ENCODE measurements around the gene NLRP12.

Gene NLRP12

DNA sequence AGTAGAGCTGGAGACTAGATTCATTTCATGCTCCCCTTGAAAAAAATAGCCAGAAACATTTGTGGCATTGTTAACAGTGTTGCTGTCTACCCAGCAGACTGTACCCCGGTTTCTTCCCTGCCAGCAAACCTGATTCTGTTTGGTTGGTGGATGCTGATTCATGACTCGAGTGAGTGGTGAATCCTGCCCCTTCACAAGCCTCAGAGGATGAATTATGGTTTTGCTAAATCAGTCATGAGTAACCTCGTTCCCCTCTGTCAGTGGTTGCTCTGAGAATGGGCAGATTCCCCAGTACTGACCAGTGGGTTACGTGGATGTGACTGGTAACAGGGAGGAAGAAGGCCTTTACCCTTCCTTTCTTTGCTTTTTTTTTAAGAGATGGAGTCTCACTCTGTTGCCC, 10.1 kb downstream of the NLRP12 start:
- TF ChIP-seq, protein P1, sequence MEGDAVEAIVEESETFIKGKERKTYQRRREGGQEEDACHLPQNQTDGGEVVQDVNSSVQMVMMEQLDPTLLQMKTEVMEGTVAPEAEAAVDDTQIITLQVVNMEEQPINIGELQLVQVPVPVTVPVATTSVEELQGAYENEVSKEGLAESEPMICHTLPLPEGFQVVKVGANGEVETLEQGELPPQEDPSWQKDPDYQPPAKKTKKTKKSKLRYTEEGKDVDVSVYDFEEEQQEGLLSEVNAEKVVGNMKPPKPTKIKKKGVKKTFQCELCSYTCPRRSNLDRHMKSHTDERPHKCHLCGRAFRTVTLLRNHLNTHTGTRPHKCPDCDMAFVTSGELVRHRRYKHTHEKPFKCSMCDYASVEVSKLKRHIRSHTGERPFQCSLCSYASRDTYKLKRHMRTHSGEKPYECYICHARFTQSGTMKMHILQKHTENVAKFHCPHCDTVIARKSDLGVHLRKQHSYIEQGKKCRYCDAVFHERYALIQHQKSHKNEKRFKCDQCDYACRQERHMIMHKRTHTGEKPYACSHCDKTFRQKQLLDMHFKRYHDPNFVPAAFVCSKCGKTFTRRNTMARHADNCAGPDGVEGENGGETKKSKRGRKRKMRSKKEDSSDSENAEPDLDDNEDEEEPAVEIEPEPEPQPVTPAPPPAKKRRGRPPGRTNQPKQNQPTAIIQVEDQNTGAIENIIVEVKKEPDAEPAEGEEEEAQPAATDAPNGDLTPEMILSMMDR (IDR thresholded peaks at IDR 0.05): no peak
- Histone ChIP-seq H3K79me2 (no peaks in the 10 kb centered on the region), H3K9ac (no peak overlapping the region), H2AFZ (no peak overlapping the region), H3K9me3 (ENCODE audit: control insufficient read depth, low read length) (no peaks in the 10 kb centered on the region), H3K4me1 (no peaks in the 10 kb centered on the region), H3K4me2 (ENCODE audit: low read length) (no peak overlapping the region), H3K36me3 (ENCODE audit: control insufficient read depth, insufficient read depth, low read length) (no peaks in the 10 kb centered on the region), H3K27me3 (ENCODE audit: control insufficient read depth, insufficient read depth, low read length) (no peaks in the 10 kb centered on the region), H3K4me3 (ENCODE audit: low read depth, low read length) (no peak overlapping the region), H3K27ac (no peak overlapping the region)

DNA sequence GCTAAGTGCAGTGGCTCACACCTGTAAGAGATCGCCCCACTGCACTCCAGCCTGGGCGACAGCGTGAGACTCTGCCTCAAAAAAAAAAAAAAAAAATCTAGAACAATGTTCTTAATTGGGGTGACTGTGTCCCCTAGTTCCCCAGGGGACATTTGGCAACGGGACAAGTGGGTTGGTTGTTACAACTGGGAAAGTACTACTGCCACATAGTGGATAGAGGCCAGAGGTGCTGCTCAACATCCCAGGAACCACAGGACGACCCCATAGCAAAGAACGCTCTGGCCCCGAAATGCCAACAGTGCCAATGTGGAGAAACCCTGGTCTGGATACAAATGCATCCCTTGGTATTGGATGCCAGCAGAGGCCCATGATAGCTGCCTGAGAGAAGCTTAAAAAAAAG, 11.8 kb downstream of the NLRP12 start:
- Histone ChIP-seq H3K4me2 (ENCODE audit: low read length) (no peak overlapping the region), H3K36me3 (ENCODE audit: control insufficient read depth, insufficient read depth, low read length) (no peaks in the 10 kb centered on the region), H3K9me3 (ENCODE audit: control insufficient read depth, low read length) (no peaks in the 10 kb centered on the region), H2AFZ (no peak overlapping the region), H3K79me2 (no peaks in the 10 kb centered on the region), H3K4me3 (ENCODE audit: low read depth, low read length) (no peak overlapping the region), H3K4me1 (no peaks in the 10 kb centered on the region), H3K27ac (no peak overlapping the region), H3K27me3 (ENCODE audit: control insufficient read depth, insufficient read depth, low read length) (no peaks in the 10 kb centered on the region), H3K9ac (no peak overlapping the region)
- TF ChIP-seq, protein P1 (IDR thresholded peaks at IDR 0.05): no peak

DNA sequence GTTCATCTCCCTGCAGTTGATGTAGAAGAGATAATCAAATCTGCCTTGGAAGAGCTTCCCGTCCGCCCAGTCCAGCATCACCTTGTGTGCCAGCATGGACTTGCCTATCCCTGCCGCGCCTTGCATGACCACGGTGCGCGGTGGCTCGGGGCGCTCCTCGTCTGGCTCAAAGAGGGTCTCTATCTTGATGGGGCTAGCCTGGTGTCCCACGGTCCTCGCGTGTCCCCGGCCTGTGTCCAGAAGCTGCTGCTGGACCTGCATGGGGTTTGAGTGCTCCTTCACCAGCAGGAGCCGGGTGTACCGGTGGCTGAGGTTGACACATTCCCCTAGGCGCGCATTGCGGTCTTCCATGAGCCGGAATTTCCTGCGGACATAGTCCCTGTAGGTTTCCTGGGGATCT, 13.2 kb downstream of the NLRP12 start:
- H3K27me3 ChIP-seq (ENCODE audit: control insufficient read depth, insufficient read depth, low read length): no peaks in the 10 kb centered on the region
- H3K36me3 ChIP-seq (ENCODE audit: control insufficient read depth, insufficient read depth, low read length): no peaks in the 10 kb centered on the region
- H3K9ac ChIP-seq: no peak overlapping the region
- no peaks in the 10 kb centered on the region for H3K4me1 ChIP-seq
- no peaks in the 10 kb centered on the region for H3K79me2 ChIP-seq
- H3K27ac ChIP-seq: no peak overlapping the region
- H3K4me3 ChIP-seq (ENCODE audit: low read depth, low read length): no peak overlapping the region
- no peaks in the 10 kb centered on the region for H3K9me3 ChIP-seq (ENCODE audit: control insufficient read depth, low read length)
- TF ChIP-seq, protein P1 (IDR thresholded peaks at IDR 0.05): no peak
- no peak overlapping the region for H2AFZ ChIP-seq
- H3K4me2 ChIP-seq (ENCODE audit: low read length): no peak overlapping the region

DNA sequence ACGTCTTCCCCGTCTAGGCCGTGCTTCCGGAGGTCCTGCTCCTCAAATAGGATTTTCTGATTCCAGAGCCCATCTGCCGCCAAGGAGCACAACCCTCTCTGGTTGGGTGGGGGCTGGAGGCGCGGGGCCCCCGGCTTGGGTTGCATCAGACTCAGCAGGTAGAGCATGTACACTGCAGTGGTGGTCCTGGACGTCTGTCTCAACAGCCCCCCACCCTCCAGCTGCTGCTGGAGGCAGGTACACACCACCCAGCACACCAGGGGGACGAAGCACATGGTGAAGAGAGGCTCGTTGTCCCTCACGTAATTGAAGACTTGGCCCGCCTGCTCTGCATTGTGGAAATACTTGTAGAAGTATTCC, 13.9 kb downstream of the NLRP12 start:
- TF ChIP-seq, protein P1 (IDR thresholded peaks at IDR 0.05): no peak
- no peaks in the 10 kb centered on the region for H3K27me3 ChIP-seq (ENCODE audit: control insufficient read depth, insufficient read depth, low read length)
- H3K4me3 ChIP-seq (ENCODE audit: low read depth, low read length): no peak overlapping the region
- H3K27ac ChIP-seq: no peak overlapping the region
- no peak overlapping the region for H3K4me2 ChIP-seq (ENCODE audit: low read length)
- H3K79me2 ChIP-seq: no peaks in the 10 kb centered on the region
- no peaks in the 10 kb centered on the region for H3K9me3 ChIP-seq (ENCODE audit: control insufficient read depth, low read length)
- no peak overlapping the region for H2AFZ ChIP-seq
- H3K9ac ChIP-seq: no peak overlapping the region
- no peaks in the 10 kb centered on the region for H3K4me1 ChIP-seq
- no peaks in the 10 kb centered on the region for H3K36me3 ChIP-seq (ENCODE audit: control insufficient read depth, insufficient read depth, low read length)

DNA sequence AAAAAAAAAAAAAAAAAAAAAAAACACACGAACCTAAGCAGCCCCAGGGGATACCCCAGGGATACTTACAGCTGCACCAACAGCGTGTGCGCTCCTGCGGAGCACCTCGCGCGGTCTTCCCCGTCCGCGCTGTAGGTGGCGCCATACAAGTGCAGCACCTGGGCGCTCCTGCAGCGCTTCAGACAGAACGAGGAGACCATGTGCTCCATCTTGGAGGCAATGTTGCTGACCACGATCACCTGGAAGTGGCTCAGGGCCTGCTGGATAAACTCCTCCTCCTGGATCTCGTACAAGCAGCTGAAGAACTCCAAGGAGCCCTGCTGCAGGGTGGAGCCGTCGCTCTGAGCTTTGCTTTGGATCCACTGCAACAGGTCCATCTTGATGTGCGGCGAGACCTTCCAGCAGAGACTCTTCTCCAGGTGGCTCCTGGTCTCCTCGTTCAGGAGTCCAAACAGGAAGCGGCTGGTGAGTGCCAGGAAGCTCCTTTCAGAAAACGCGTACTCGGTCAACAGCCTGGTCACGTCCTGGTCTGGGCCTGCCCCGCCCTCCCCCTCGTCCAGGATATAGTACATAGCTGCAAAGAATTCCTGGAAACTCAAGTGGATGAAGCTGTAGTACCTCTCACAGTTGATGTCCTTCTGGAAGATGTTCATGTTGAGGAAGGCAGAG, 14.5 kb downstream of the NLRP12 start:
- H2AFZ ChIP-seq: no peak overlapping the region
- no peaks in the 10 kb centered on the region for H3K9me3 ChIP-seq (ENCODE audit: control insufficient read depth, low read length)
- no peaks in the 10 kb centered on the region for H3K4me1 ChIP-seq
- H3K4me3 ChIP-seq (ENCODE audit: low read depth, low read length): no peak overlapping the region
- no peaks in the 10 kb centered on the region for H3K79me2 ChIP-seq
- H3K27ac ChIP-seq: no peak overlapping the region
- no peak overlapping the region for H3K4me2 ChIP-seq (ENCODE audit: low read length)
- no peaks in the 10 kb centered on the region for H3K36me3 ChIP-seq (ENCODE audit: control insufficient read depth, insufficient read depth, low read length)
- H3K27me3 ChIP-seq (ENCODE audit: control insufficient read depth, insufficient read depth, low read length): no peaks in the 10 kb centered on the region
- H3K9ac ChIP-seq: no peak overlapping the region
- TF ChIP-seq, protein P1 (IDR thresholded peaks at IDR 0.05): no peak

Measured in parathyroid adenoma (tissue), 2 donors.